MM.1S (cell line): ENCODE measurements around the gene IFIT5.
"Not testable (repeated sequence)": the region's sequence is repeated elsewhere in the genome, so short reads cannot be mapped to it uniquely, and the experiment has no call there.

ENCODE experiments used
- DNase-seq: peaks from one replicate; pipeline ENCODE4 v3.0.0-alpha.2; 2015
- H2AFZ ChIP-seq: fragments of 300-600 bp; sonication (generic); 2 replicates; pipeline ENCODE4 v1.6.0; 2016; ENCODE audit warnings: antibody characterized with exemption, low read length
- H3F3A ChIP-seq: fragments of 300-600 bp; sonication (generic); 2 replicates; pipeline ENCODE4 v1.6.1; 2016; ENCODE audit warnings: mild to moderate bottlenecking, antibody characterized with exemption, low read length, moderate library complexity, mixed read lengths; ENCODE audit not compliant: insufficient read depth
- H3K27ac ChIP-seq: fragments of 300-600 bp; sonication (generic); 2 replicates; pipeline ENCODE4 v1.5.1; 2016; ENCODE audit warnings: mild to moderate bottlenecking, low read length
- H3K27me3 ChIP-seq: fragments of 300-600 bp; sonication (generic); replicated peaks from 2 replicates; pipeline ENCODE4 v1.6.0; 2016; ENCODE audit warnings: low read length; ENCODE audit not compliant: insufficient read depth
- H3K36me3 ChIP-seq: fragments of 300-600 bp; sonication (generic); replicated peaks from 2 replicates; pipeline ENCODE4 v1.6.1; 2016; ENCODE audit warnings: mild to moderate bottlenecking, low read length, mixed read lengths; ENCODE audit not compliant: insufficient read depth
- H3K4me1 ChIP-seq: fragments of 300-600 bp; sonication (generic); 2 replicates; pipeline ENCODE4 v1.6.1; 2016; ENCODE audit warnings: low read length, mixed read lengths
- H3K4me2 ChIP-seq: fragments of 300-600 bp; sonication (generic); 2 replicates; pipeline ENCODE4 v1.6.0; 2016; ENCODE audit warnings: low read depth, low read length
- H3K4me3 ChIP-seq: fragments of 300-600 bp; sonication (generic); 2 replicates; pipeline ENCODE4 v1.5.1; 2016; ENCODE audit warnings: low read length, mixed read lengths
- H3K79me2 ChIP-seq: fragments of 300-600 bp; sonication (generic); 2 replicates; pipeline ENCODE4 v1.6.1; 2016; ENCODE audit warnings: mixed run types, low read length, mixed read lengths
- H3K9ac ChIP-seq: fragments of 300-600 bp; sonication (generic); 2 replicates; pipeline ENCODE4 v1.6.1; 2016; ENCODE audit warnings: low read length, mixed read lengths
- H3K9me2 ChIP-seq: fragments of 300-600 bp; sonication (generic); replicated peaks from 2 replicates; pipeline ENCODE4 v1.6.1; 2016; ENCODE audit warnings: mild to moderate bottlenecking, low read length, mixed read lengths; ENCODE audit not compliant: insufficient read depth
- H3K9me3 ChIP-seq: fragments of 300-600 bp; sonication (generic); replicated peaks from 2 replicates; pipeline ENCODE4 v1.6.1; 2016; ENCODE audit warnings: mild to moderate bottlenecking, low read length, mixed read lengths; ENCODE audit not compliant: insufficient read depth
- H4K20me1 ChIP-seq: fragments of 300-600 bp; sonication (generic); 2 replicates; pipeline ENCODE4 v1.6.1; 2016; ENCODE audit warnings: mild to moderate bottlenecking, low read length, moderate library complexity, mixed read lengths; ENCODE audit not compliant: insufficient read depth
- EZH2 ChIP-seq: fragments of 300-600 bp; sonication (generic); optimal IDR thresholded peaks from 2 replicates; pipeline ENCODE3; 2017; ENCODE audit warnings: low read depth, mild to moderate bottlenecking, antibody characterized with exemption, low read length, mixed read lengths
- EZH2phosphoT487 ChIP-seq: fragments of 300-600 bp; sonication (generic); IDR thresholded peaks from 2 replicates; pipeline ENCODE4 v1.6.1; 2018; ENCODE audit warnings: antibody characterized with exemption, low read length
- TF ChIP-seq, protein P1 (sequence below): fragments of 300-600 bp; sonication (generic); IDR thresholded peaks from 2 replicates; pipeline ENCODE4 v1.5.1; 2016; ENCODE audit warnings: antibody characterized with exemption, low read length, mixed read lengths

The IFIT5 gene

DNA sequence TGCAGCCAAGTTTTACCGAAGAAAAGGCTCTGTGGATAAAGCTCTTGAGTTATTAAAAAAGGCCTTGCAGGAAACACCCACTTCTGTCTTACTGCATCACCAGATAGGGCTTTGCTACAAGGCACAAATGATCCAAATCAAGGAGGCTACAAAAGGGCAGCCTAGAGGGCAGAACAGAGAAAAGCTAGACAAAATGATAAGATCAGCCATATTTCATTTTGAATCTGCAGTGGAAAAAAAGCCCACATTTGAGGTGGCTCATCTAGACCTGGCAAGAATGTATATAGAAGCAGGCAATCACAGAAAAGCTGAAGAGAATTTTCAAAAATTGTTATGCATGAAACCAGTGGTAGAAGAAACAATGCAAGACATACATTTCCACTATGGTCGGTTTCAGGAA lies 11.3 kb upstream of the IFIT5 start:
- no peak overlapping the region for H3K4me3 ChIP-seq
- DNase-seq: no peak
- TF ChIP-seq, protein P1, sequence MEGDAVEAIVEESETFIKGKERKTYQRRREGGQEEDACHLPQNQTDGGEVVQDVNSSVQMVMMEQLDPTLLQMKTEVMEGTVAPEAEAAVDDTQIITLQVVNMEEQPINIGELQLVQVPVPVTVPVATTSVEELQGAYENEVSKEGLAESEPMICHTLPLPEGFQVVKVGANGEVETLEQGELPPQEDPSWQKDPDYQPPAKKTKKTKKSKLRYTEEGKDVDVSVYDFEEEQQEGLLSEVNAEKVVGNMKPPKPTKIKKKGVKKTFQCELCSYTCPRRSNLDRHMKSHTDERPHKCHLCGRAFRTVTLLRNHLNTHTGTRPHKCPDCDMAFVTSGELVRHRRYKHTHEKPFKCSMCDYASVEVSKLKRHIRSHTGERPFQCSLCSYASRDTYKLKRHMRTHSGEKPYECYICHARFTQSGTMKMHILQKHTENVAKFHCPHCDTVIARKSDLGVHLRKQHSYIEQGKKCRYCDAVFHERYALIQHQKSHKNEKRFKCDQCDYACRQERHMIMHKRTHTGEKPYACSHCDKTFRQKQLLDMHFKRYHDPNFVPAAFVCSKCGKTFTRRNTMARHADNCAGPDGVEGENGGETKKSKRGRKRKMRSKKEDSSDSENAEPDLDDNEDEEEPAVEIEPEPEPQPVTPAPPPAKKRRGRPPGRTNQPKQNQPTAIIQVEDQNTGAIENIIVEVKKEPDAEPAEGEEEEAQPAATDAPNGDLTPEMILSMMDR: no peak
- TF ChIP-seq EZH2 (no peak), EZH2phosphoT487 (no peak)
- H3K9me2 ChIP-seq: no peaks in the 10 kb centered on the region
- H3K9ac ChIP-seq: no peak overlapping the region
- H3F3A ChIP-seq: no peaks in the 10 kb centered on the region
- no peak overlapping the region for H3K27ac ChIP-seq
- no peaks in the 10 kb centered on the region for H4K20me1 ChIP-seq
- H3K79me2 ChIP-seq: no peaks in the 10 kb centered on the region
- H3K9me3 ChIP-seq: no peaks in the 10 kb centered on the region
- no peaks in the 10 kb centered on the region for H3K27me3 ChIP-seq
- H3K4me1 ChIP-seq: no peaks in the 10 kb centered on the region
- H3K36me3 ChIP-seq: no peaks in the 10 kb centered on the region
- H3K4me2 ChIP-seq: no peak overlapping the region
- H2AFZ ChIP-seq: no peak overlapping the region

DNA sequence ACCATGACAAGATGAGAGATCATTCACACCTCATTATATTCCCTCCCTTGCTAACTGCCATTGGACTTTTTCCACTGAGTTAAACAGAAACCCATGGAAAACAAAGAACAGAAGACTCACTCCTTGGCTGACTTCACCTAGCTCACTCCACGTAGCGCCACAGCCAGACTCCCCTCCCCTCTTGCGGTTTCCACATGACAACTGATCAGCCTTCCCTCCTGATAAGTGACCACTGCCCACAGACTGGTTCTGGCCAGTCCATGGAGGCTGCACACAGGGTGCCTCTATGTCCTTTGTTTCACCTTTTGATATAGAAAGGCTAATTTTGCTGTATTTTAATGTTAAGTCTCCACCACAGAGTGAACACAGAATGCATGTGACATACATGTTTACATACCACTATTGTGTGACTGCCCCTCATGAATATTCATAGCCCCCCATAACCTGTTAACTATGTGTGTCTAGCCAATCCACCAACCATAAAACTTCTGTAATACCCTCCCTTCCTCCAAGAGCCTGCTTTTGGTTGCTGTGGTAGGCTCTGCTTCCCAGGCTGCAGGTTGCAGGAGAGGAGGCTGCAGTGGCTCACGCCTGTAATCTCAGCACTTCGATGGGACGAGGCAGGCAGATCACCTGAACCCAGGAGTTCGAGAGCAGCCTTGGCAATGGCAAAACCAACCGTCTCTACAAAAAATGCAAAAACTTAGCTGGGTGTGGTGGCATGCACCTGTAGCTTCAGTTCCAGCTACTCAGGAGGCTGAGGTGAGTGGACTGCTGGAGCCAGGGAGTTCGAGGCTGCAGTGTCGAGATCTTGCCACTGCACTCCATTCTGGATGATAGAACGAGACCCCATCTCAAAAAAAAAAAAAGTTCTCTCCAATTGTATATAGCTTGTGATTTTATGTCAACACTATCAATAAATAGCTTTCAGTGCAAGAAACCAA lies 10.0 kb upstream of the IFIT5 start:
- Histone ChIP-seq H2AFZ (no peak overlapping the region), H3K4me1 (no peaks in the 10 kb centered on the region), H3K36me3 (no peaks in the 10 kb centered on the region), H3F3A (no peaks in the 10 kb centered on the region), H3K27ac (no peak overlapping the region), H4K20me1 (no peaks in the 10 kb centered on the region), H3K9me2 (no peaks in the 10 kb centered on the region), H3K4me2 (no peak overlapping the region), H3K79me2 (no peaks in the 10 kb centered on the region), H3K9me3 (no peaks in the 10 kb centered on the region), H3K9ac (no peak overlapping the region), H3K4me3 (no peak overlapping the region), H3K27me3 (no peaks in the 10 kb centered on the region)
- DNase-seq: no peak
- no peak for TF ChIP-seq EZH2phosphoT487
- TF ChIP-seq, protein P1: no peak
- no peak for TF ChIP-seq EZH2

DNA sequence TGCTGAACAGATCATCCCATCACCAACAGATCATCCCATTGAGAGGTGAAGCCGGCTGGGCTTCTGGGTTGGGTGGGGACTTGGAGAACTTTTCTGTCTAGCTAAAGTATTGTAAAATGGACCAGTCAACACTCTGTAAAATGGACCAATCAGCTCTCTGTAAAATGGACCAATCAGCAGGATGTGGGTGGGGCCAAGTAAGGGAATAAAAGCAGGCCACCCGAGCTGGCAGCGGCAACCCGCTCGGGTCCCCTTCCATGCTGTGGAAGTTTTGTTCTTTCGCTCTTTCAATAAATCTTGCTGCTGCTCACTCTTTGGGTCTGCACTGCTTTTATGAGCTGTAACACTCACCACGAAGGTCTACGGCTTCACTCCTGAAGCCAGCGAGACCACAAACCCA lies 8.2 kb upstream of the IFIT5 start:
- not testable (repeated sequence) for DNase-seq, H2AFZ ChIP-seq, H4K20me1 ChIP-seq, H3K9ac ChIP-seq, H3K4me1 ChIP-seq, H3K79me2 ChIP-seq, H3K27me3 ChIP-seq, H3K4me3 ChIP-seq, H3F3A ChIP-seq, H3K4me2 ChIP-seq, H3K36me3 ChIP-seq, H3K9me3 ChIP-seq, H3K9me2 ChIP-seq, H3K27ac ChIP-seq

DNA sequence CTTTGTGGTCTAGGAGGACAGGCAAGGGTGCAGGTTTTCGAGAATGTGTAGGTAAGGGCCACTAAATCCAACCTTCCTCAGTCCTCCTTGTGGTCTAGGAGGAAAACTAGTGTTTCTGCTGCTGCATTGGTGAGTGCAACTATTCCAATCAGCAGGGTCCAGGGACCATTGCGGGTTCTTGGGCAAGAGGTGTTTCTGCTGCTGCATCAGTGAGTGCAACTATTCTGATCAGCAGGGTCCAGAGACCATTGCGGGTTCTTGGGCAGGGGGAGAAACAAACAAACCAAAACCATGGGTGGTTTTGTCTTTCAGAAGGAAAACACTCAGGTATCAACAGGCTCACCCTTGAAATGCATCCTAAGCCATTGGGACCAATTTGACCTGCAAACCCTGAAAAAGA lies 6.6 kb upstream of the IFIT5 start:
- H3K4me2 ChIP-seq, H3K4me3 ChIP-seq: not testable (repeated sequence)

DNA sequence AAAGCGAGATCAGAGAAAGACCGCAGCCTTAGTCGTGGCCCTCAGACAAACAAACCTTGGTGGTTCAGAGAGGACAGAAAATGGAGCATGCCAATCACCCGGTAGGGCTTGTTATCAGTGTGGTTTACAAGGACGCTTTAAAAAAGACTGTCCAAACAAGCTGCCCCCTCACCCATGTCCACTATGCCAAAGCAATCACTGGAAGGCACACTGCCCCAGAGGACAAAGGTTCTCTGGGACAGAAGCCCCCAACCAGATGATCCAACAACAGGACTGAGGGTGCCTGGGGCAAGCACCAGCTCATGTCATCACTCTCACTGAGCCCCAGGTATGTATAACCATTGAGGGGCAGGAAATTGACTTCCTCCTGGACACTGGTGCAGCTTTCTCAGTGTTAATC lies 5.1 kb upstream of the IFIT5 start:
- H3K27ac ChIP-seq, H3K9me2 ChIP-seq, H3K27me3 ChIP-seq, H3K79me2 ChIP-seq, H3K4me2 ChIP-seq, H2AFZ ChIP-seq, DNase-seq, H3K9ac ChIP-seq, H3K4me1 ChIP-seq, H3F3A ChIP-seq, H3K36me3 ChIP-seq, H3K9me3 ChIP-seq, H4K20me1 ChIP-seq, H3K4me3 ChIP-seq: not testable (repeated sequence)

More for the DNA sequence above, 6.6 kb upstream of the IFIT5 start:
- DNase-seq, H4K20me1 ChIP-seq, H3K9me2 ChIP-seq, H3K4me1 ChIP-seq, H3K27me3 ChIP-seq, H3F3A ChIP-seq, H3K9me3 ChIP-seq, H3K36me3 ChIP-seq, H3K9ac ChIP-seq, H3K79me2 ChIP-seq, H2AFZ ChIP-seq, H3K27ac ChIP-seq: not testable (repeated sequence)

DNA sequence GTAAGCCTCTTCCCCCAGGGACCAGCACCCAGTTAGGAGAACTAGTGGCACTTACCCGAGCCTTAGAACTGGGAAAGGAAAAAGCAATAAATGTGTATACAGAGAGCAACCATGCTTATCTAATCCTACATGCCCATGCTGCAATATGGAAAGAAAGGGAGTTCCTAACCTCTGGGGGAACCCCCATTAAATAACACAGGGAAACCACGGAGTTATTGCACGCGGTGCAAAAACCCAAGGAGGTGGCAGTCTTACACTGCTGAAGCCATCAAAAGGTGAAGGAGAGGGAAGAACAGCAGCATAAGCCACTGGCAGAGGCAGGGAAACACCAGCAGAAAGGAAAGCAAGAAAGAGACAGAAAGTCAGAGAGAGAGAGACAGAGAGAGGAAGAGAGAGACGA lies 3.8 kb upstream of the IFIT5 start:
- H2AFZ ChIP-seq, H3K27ac ChIP-seq, H3K4me3 ChIP-seq, H3K9ac ChIP-seq, H4K20me1 ChIP-seq, DNase-seq, H3K27me3 ChIP-seq, H3K4me2 ChIP-seq, H3K9me3 ChIP-seq, H3K9me2 ChIP-seq, H3K36me3 ChIP-seq, H3K4me1 ChIP-seq, H3F3A ChIP-seq: not testable (repeated sequence)
- peaks cover 11% of the 10 kb centered on the region for H3K79me2 ChIP-seq
